GM18868 (cell line): ENCODE results near the gene ESCO1.
A peak's percentile ranks its signal among the peaks of the same experiment; 100 is the strongest.
"Not testable (repeated sequence)": the region's sequence is repeated elsewhere in the genome, so short reads cannot be mapped to it uniquely, and the experiment has no call there.

Experiments
- ATAC-seq: cut with Tn5 transposase; IDR thresholded peaks from one replicate; pipeline ENCODE4 v1.9.1; 2021; ENCODE audit warnings: mild to moderate bottlenecking, moderate library complexity; ENCODE audit not compliant: unreplicated experiment

Gene ESCO1, protein sequence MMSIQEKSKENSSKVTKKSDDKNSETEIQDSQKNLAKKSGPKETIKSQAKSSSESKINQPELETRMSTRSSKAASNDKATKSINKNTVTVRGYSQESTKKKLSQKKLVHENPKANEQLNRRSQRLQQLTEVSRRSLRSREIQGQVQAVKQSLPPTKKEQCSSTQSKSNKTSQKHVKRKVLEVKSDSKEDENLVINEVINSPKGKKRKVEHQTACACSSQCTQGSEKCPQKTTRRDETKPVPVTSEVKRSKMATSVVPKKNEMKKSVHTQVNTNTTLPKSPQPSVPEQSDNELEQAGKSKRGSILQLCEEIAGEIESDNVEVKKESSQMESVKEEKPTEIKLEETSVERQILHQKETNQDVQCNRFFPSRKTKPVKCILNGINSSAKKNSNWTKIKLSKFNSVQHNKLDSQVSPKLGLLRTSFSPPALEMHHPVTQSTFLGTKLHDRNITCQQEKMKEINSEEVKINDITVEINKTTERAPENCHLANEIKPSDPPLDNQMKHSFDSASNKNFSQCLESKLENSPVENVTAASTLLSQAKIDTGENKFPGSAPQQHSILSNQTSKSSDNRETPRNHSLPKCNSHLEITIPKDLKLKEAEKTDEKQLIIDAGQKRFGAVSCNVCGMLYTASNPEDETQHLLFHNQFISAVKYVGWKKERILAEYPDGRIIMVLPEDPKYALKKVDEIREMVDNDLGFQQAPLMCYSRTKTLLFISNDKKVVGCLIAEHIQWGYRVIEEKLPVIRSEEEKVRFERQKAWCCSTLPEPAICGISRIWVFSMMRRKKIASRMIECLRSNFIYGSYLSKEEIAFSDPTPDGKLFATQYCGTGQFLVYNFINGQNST

DNA sequence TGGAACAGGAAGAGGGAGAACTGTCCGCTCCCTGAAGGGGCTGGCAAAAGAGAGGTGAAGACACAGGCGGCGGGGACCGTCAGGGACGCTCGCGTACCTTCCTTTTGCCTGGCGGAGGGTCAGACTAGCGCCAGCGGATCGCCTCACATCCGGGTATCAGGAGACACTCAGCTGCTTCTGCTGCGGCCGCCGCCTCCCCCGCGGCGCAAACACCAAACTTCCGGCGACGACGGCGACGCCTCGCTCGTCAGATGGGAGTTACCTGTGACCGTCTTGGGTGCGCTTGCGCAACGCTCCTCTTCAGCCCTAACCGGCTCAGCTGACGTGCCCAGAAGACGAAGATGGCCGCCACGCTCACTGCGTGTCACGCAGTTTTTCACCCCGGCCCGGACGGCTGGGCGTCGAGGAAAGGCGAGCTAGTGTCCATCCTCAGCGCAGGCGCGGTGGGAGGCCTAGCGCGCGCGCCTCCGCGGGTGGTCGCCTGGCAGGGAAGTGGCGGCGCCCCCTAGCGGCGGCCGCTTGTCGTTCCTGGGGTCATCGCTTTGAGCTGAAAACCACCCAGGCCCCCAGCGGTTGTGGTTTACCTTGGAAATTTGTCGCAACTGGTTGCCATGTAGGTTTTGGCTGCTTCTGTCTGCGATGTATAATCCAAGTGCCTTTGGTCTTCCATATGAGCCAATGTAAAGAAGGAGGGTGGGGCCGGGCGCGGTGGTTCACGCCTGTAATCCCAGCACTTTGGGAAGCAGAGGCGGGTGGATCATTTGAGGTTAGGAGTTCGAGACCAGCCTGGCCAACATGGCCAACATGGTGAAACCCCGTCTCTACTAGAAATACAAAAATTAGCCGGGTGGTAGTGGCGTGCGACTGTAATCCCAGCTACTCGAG is at the start of gene ESCO1:
TSS of gene ESCO1 (minus strand) at position 179 of the 885 bp plus-strand sequence. CDS start 25,861 bp downstream, outside the sequence.
- ATAC-seq = peak; percentile 85

DNA sequence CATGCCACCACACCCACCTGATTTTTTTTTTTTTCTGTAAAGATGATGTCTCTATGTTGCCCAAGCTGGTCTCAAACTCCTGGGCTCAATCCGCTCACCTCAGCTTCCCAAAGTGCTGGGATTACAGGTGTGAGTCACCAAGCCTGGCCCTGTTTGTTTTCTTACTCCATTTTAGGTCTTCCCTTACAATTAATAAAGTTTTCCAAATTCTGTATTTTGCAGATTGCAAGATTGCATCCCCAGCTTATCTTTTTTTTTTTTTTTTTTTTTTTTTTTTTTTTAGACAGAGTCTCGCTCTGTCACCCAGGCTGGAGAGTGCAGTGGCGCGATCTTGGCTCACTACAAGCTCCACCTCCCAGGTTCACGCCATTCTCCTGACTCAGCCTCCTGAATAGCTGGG is 39.9 kb upstream of the ESCO1 start:
- ATAC-seq = not testable (repeated sequence)

DNA sequence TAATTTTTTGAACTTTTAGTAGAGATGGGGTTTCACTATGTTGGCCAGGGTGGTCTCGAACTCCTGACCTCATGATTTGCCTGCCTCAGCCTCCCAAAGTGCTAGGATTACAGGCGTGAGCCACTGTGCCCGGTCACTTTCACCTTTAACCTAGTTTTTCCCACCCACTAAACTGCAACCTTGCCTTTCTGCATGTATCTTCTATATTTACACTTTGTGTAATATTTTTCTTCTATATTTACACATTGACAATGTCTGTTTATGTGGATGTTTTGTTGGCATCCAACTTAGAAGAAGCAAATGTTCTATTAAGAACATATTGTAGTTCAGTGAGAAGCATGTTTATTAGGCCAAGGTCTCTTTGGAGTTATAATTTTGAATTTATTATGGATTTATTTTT is 38.3 kb upstream of the ESCO1 start:
- ATAC-seq = no peak

DNA sequence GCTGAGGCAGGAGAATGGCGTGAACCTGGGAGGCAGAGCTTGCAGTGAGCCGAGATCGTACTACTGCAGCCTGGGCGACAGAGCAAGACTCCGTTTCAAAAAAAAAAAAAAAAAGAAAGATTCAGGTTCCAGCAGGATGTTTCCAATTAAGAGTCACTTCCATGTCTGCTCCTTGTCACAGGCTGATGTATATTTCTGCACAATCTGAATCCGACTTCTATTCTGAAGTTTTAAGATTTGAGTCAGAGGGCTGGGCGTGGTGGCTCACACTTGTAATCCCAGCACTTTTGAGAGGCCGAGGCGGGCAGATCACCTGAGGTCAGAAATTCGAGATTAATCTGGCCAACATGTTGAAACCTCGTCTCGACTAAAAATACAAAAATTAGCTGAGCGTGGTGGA is 36.3 kb upstream of the ESCO1 start:
- no peak for ATAC-seq

DNA sequence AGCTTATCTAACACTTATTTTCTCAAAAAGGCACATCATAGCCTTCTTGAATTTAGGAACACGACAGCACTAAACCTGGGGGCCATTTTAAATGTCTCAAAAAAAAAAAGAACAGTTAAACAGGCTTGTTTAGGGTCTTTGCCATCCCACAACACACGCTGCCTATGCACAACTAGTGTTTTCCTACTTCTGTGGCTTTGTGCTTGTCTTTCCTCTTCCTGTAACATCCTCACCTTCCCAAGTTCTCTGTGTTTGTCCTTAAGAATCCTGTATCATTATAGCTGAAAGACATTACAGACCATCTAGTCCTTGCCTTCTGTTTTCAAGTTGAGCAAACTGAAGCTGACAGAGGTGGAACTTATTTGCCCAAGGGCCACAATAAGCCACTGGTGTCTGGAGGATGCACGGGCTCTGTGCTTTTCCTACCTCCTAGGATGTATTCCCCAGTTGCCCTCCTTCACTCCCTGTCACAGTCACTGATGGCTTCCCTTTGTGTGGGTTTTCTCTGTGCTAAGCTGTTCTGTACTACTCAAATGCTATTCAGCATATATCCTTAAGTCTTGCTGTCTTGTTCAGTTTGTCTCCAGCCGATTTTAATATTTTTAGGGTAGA is 34.2 kb upstream of the ESCO1 start:
- no peak for ATAC-seq

DNA sequence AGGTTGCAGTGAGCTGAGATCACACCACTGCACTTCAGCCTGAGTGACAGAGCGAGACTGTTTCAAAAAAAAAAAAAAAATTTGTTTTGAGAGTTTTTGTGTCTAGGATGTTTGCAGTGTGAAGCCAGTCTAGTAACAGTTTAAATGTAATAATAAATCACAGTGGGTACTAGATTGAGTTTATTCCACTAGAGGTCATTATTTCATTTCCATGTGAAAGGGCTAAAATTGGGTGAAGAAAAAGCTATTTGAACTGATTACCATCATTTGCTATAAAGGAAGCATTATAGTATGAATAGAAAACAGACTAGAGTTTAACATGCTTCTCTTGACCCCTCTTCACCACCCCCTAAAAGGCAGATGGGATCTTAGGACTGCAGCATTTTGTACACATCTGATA is 31.9 kb upstream of the ESCO1 start:
- ATAC-seq = no peak

DNA sequence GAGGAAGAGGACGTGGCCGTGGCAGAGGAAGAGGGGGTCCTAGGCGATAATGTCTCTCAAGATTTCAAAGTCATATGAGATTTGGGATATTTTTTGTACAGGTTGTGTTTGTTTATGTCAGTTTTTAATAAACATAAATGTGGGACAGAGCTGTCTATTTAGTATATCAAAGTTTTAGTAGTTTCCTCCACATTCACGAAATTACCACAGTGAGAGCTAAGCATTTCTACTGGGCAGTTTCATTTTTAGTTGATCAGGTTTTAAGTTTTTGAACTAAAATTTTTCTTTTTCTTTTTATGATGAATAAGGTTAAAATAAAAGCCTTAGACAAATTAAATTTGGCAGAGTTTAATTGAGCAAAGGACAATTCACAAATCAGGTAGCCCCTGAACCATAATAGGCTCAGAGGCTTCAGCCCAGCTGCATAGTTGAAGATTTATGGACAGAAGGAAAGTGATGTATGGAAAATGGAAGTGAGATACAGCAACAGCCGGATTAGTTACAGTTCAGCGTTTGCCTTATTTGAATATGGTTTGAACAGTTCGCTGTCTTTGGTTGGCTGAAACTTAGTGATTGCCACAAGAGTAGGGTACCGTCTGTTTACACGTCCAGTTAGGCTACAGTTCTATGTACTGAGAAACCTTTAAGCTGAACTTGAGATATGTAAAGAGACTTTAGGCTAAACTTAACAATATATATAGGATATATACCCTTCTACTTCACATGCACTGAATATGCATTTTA is 28.8 kb upstream of the ESCO1 start:
- peak; percentile 58 for ATAC-seq

DNA sequence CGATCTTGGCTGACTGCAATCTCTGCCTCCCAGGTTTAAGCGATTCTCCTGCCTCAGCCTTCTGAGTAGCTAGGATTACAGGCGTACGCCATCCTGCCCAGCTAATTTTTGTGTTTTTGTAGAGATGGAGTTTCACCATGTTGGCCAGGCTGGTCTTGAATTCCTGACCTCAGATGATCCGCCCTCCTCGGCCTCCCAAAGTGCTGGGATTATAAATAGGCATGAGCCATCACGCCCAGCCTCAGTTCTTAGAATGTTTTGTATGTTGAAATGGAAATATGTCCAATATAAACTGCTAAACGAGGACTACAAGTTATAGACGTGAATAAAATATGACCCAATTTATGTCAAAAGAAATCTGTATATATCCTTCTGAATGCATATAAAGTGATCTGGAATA is 21.1 kb upstream of the ESCO1 start:
- not testable (repeated sequence) for ATAC-seq

DNA sequence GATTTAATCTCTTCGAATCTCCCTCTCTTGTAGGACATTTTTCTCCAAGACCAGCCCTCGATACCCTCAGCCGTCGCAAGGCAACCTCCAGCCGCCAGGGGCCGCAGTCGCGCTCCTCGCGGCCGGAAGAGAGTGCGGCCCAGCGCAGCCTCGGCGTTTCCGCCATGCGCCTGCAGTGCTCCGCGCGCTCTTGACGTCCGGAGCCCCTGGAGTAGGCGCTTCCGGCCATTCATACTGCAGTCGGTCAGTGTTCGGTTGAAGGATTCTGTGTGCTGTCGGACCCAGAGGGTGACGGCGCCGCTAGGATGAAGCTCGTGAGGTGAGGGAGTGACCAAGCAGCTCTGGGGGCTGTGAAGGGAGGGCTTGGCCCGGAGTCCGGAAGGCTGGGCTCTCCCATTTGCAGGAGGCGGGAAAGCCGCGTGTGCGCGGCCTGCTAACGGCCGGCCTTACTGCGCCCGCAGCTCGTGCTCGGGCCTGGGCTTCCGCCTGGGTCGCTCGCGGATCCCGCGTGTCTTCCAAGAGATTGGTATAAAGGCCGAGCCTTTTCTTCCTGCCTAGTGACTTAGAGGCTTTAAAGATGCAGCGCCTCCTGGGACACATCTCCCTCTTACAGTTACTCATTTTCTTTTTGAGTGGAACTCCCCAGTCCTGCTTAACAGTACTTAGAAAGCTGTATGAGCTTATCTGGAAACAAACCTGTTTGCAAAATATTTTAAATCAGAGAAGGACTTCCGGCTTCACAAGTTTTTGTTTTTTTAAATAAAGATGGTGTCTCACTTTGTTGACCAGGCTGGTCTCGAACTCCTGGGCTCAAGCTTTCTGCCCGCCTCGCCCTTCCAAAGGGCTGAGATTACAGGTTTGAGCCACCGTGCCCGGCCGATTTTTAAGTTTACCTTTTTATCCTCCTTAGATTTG is 11.9 kb upstream of the ESCO1 start, which contains the start of gene SNRPD1:
TSS of gene SNRPD1 (plus strand) at position 190 of the 915 bp plus-strand sequence. CDS start at position 306, 116 bp downstream.
- ATAC-seq = peak; percentile 99

DNA sequence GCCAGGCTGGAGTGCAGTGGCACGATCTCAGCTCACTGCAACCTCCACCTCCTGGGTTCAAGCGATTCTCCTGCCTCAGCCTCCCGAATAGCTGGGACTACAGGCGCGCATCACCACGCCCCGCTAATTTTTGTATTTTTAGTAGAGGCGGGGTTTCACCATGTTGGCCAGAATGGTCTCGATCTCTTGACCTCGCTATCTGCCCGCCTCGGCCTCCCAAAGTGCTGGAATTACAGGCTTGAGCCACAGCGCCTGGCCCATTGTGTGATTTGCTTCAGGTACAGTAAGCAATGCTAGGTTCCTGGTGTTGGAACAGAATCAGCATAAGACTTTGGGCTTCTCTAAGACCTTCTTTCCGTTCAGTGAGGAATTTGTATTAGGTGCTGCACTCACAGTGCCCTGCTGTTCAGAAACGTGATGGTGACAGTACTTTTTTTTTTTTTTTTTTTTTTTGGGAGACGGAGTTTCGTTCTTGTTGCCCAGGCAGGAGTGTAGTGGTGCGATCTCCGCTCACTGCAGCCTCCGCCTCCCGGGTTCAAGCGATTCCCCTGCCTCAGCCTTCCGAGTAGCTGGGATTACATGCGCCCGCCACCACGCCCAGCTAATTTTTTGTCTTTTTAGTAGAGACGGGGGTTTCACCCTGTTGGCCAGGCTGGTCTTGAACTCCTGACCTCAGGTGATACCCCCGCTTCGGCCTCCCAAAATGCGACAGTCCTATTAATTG is 11.1 kb upstream of the ESCO1 start:
- not testable (repeated sequence) for ATAC-seq

DNA sequence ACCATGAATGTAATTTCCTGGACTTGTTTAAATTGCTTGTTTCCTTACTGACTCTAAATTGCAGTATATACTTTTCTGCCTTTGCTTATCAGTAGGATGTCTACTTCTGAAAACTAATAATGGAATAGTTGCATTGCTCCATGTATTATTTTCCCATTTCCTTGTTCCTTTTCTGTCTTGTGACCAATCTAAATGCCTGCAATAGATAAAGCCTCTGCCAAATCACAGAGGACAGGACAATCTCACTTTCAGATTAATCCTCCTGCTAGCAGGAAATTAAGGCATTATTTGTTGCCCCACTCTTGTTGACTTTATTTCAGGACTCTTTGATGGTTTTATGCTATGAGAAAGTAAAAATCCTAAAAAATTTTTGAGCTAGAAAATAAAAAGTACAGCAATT is 4.7 kb upstream of the ESCO1 start:
- ATAC-seq = no peak

DNA sequence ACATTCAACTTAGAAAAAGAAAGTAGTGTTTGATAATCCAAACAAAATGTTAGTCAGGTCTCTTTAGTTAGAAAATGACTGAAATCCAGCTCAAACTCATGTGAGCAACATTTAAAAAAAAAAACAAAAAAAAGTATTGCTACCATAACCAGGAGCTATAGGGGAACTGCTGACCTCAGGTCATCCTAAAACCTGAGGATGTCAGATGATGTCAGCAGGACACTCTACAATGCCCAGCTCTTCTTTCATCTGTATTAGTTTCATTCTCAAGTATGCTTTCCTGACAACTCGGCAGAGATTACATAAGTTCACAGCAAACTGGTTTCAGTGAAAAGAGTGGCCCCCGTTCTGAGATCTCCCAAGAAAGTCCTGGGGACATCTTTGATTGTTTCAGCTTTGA is 4.2 kb upstream of the ESCO1 start:
- ATAC-seq = no peak

DNA sequence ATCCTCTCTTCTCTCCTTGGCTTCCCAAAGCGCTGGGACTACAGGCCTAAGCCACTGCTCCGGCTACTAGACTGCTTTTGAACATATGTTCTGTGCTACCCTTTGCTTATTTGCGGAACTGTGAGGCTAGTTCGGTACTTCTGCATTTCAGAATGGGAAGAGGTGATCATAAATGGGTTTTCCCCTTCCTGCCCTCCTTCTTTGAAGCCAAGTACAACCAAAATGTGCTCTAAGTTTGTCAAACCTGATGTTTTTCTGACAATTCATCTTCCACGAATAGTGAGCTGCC is 1.7 kb upstream of the ESCO1 start:
- peak; percentile 18 for ATAC-seq

DNA sequence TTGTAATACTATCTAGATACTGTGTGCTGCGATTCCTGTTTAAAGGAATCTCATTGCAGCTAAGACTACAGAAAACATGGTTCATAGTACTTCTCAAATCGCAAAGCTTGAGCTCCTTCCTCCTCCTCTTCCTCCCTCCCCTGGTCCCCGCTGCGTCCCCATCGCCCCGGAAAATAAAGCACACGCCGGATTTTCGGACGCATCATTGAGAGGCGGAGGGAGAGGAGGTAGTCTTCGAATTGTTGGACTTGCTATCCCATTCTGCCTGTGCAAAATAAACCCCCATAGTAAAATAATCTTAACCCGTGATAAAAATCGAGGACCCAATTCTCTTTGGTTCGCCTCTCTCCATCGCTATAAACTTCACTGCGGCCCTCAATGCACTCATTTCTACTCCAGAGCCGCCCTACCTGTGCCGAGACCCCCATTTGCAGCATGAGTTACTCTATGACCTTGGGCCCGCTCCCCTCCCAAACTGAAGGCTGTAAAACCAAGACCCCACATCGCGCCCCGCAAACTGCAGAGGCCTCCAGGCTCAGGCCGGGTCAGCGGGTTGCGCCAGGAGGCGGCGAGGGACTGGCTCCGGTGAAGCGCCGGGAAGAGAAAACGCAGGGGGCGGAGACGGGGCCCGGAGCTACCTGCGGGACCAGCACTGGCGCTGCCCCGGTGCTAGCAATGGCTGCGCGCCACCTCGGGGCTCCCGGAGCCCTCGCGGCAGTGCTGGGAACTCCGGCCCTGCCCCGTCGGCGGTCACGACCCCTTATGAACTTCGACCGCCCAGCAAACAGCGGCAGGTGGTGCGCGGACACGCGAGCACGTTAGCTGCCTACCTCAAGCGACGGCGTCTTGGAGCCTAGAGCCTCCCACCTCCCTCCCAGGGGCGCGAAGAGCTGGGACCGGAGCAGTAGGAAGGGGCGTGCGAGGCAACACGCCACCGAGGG is 649 bp downstream of the ESCO1 start:
- ATAC-seq = peak; percentile 39

DNA sequence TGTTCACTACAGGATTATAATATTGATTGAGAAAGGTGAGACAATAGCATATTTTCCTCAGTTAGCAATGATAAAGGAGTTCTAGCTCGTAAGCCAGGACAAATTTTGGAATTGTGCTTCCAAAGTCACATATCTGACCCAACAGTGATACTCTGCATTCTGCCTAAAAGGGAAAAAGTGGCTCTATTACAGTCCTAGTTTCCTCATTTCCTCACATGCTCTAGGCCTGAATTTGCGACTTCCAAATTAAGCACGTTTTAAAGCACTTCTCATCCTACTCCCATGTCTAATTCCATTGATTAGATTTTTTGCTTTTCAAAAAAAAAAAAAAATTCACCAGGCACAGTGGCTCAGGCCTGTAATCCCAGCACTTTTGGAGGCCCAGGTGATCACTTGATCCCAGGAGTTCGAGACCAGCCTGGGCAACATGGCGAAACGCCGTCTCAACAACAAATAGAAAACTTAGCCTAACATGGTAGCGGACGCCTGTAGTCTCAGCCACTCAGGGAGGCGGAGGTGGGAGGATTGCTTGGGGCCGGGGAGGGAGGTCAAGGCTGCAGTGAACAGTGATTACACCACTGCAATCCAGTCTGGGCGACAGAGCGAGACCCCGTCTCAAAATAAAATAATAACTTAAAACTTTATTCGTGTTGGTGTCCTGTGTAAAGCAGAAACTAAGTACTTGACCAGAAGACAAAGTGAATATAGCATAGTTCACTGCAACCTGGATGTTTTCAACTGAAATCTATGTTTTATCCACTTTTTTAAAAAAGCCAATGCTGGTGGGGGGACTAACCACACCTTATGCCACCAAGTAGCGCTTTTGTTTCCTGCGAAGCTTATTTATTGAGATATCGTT is 1.5 kb downstream of the ESCO1 start:
- no peak for ATAC-seq

DNA sequence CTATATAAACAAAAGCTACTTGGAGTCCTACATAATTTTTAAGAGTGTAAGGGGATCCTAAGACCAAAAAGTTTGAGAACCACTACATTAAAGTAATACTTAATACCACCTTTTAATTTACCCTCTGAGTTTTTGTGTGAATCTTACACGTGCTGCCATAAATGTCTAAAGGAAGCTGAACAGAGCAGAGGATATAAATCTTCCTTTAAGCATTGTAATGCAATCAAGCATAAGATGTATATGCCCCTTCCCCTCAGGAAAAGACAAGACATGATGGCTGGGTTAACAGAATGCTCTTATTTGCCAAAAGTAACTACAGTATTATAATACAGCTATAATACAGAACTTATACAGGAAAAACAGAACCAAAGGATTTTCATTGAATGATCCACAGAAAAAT is 2.9 kb downstream of the ESCO1 start:
- no peak for ATAC-seq
